HCT116 (cell line): ENCODE measurements around the gene SLC26A5. TPM values are rescaled to one million over a fixed set of nuclear protein-coding genes. Genes with fewer than 3 reads are reported as not detected.

Experiments
- ATAC-seq: fragments of 200-7000 bp; cut with Tn5 transposase; 2 replicates; pipeline ENCODE4 v1.9.1; 2020; ENCODE audit warnings: mild to moderate bottlenecking, moderate library complexity
- BruUV-seq: library from RNA; stranded (reverse); fragments of 400-500 nt; replicated peaks from 2 replicates; lab custom pipeline; 2021; lab: Mats Ljungman, UMichigan
- CTCF ChIA-PET: fragments of 300-600 bp; sonication (Branson Sonifier 250); formaldehyde crosslinking; loops from one replicate; lab custom pipeline; 2021; ENCODE audit warnings: antibody characterized with exemption; lab: Charles Lee
- POLR2A ChIA-PET: fragments of 300-600, 350-600 bp; sonication (Branson Sonifier 250); formaldehyde crosslinking; loops from one replicate; lab custom pipeline; 2021; ENCODE audit warnings: antibody characterized with exemption; lab: Charles Lee
- RAD21 ChIA-PET, 2 experiments: fragments of 300-600 bp; sonication (Branson Sonifier 250); formaldehyde crosslinking; loops; one replicate each; lab custom pipeline; 2023; ENCODE audit warnings: low total read pairs in 2 of 2; ENCODE audit not compliant: uncharacterized antibody in 2 of 2, unreplicated experiment in 2 of 2, low non-redundant PET in 1 of 2; lab: Charles Lee
- DNase-seq: peaks from one replicate; pipeline ENCODE4 v3.0.0-alpha.2; 2010; ENCODE audit warnings: low read depth, low spot score
- H2AFZ ChIP-seq: fragments of 200-600 bp; shearing (Covaris generic), sonication (generic); 2 replicates; pipeline ENCODE4 v1.6.1; 2017; ENCODE audit warnings: low read depth, mixed run types, mixed read lengths, antibody characterized with exemption, low read length; ENCODE audit not compliant: poor library complexity, severe bottlenecking
- H3K27ac ChIP-seq: 2 replicates; pipeline ENCODE4 v1.5.1; 2012; ENCODE audit warnings: low read depth, low read length
- H3K27me3 ChIP-seq: fragments of 200-600 bp; sonication (generic); 2 replicates; pipeline ENCODE4 v1.6.1; 2016; ENCODE audit warnings: mixed run types, low read length, mixed read lengths; ENCODE audit not compliant: insufficient read depth
- H3K36me3 ChIP-seq, 2 experiments: fragments of 200-500 bp in 1 of 2; fragments of 200-600 bp in 1 of 2; sonication (Bioruptor generic) in 1 of 2; sonication (generic) in 1 of 2; 2 replicates each; pipeline versions ENCODE4 v1.5.1 to v1.6.1; 2014 to 2016; ENCODE audit warnings: low read length in 2 of 2, inconsistent platforms in 1 of 2, mixed read lengths in 1 of 2, mixed run types in 1 of 2; ENCODE audit not compliant: insufficient read depth in 2 of 2, control insufficient read depth in 1 of 2
- H3K4me1 ChIP-seq, 2 experiments: fragments of 200-600 bp in 1 of 2; sonication (generic) in 1 of 2; 2 replicates each; pipeline versions ENCODE4 v1.5.1 to v1.6.1; 2012 to 2017; ENCODE audit warnings: low read length in 2 of 2, inconsistent platforms in 1 of 2, mild to moderate bottlenecking in 1 of 2, mixed read lengths in 1 of 2, mixed run types in 1 of 2, moderate library complexity in 1 of 2; ENCODE audit not compliant: insufficient read depth in 2 of 2, control insufficient read depth in 1 of 2
- H3K4me2 ChIP-seq: fragments of 200-600 bp; sonication (generic); 2 replicates; pipeline ENCODE4 v1.6.1; 2017; ENCODE audit warnings: mixed run types, low read length, mixed read lengths
- H3K4me3 ChIP-seq, 2 experiments: fragments of 200-600 bp in 1 of 2; sonication (generic) in 1 of 2; replicated peaks in 1 of 2; 2 replicates each; pipeline ENCODE4 v1.5.1; 2011 to 2016; ENCODE audit warnings: low read length in 2 of 2, control low read depth in 1 of 2, low read depth in 1 of 2, mild to moderate bottlenecking in 1 of 2, mixed read lengths in 1 of 2, mixed run types in 1 of 2
- H3K79me2 ChIP-seq: fragments of 200-600 bp; sonication (generic); 2 replicates; pipeline ENCODE4 v1.6.1; 2017; ENCODE audit warnings: mild to moderate bottlenecking, mixed run types, low read length, moderate library complexity, mixed read lengths; ENCODE audit not compliant: insufficient read depth
- H3K9ac ChIP-seq: fragments of 200-600 bp; sonication (generic); 2 replicates; pipeline ENCODE4 v1.6.1; 2016; ENCODE audit warnings: low read length, mixed read lengths
- H3K9me2 ChIP-seq: fragments of 200-600 bp; sonication (generic), shearing (Covaris generic); 2 replicates; pipeline ENCODE4 v1.6.1; 2017; ENCODE audit warnings: mixed run types, mild to moderate bottlenecking, moderate library complexity; ENCODE audit not compliant: insufficient read depth
- H3K9me3 ChIP-seq, 2 experiments: fragments of 200-500 bp in 1 of 2; fragments of 200-600 bp in 1 of 2; sonication (Bioruptor generic) in 1 of 2; sonication (generic) in 1 of 2; 2 replicates each; pipeline ENCODE4 v1.6.1; 2014 to 2017; ENCODE audit warnings: low read length in 2 of 2, mixed read lengths in 2 of 2, inconsistent platforms in 1 of 2, low read depth in 1 of 2, mild to moderate bottlenecking in 1 of 2, mixed run types in 1 of 2, moderate library complexity in 1 of 2; ENCODE audit not compliant: control insufficient read depth in 1 of 2, insufficient read depth in 1 of 2
- H4K20me1 ChIP-seq: fragments of 200-600 bp; sonication (generic), shearing (Covaris generic); 2 replicates; pipeline ENCODE4 v1.6.1; 2017; ENCODE audit warnings: mixed run types, mild to moderate bottlenecking, moderate library complexity; ENCODE audit not compliant: insufficient read depth
- ELF1 ChIP-seq: IDR thresholded peaks from 2 replicates; pipeline ENCODE4 v1.6.1; 2012; ENCODE audit warnings: low read depth, borderline replicate concordance
- EZH2 ChIP-seq: fragments of 200-600 bp; sonication (generic); IDR thresholded peaks from 2 replicates; pipeline ENCODE4 v1.6.1; 2017; ENCODE audit warnings: antibody characterized with exemption, mixed run types
- FOSL1 ChIP-seq: IDR thresholded peaks from 2 replicates; pipeline ENCODE4 v1.6.1; 2012; ENCODE audit warnings: low read depth
- POLR2A ChIP-seq: IDR thresholded peaks from 2 replicates; pipeline ENCODE4 v1.7.0; 2011; ENCODE audit warnings: borderline replicate concordance; ENCODE audit not compliant: insufficient read depth, insufficient read length; ENCODE audit errors: extremely low read depth
- POLR2AphosphoS5 ChIP-seq: IDR thresholded peaks from 2 replicates; pipeline ENCODE4 v1.6.1; 2011; ENCODE audit warnings: mild to moderate bottlenecking, low read depth, low read length, moderate library complexity
- RAD21 ChIP-seq: IDR thresholded peaks from 2 replicates; pipeline ENCODE4 v1.6.1; 2012; ENCODE audit warnings: low read depth, mild to moderate bottlenecking
- SIN3A ChIP-seq: IDR thresholded peaks from 2 replicates; pipeline ENCODE4 v1.6.1; 2012; ENCODE audit warnings: low read depth
- SP1 ChIP-seq: IDR thresholded peaks from 2 replicates; pipeline ENCODE4 v1.6.1; 2012; ENCODE audit warnings: low read depth
- SRF ChIP-seq: IDR thresholded peaks from 2 replicates; pipeline ENCODE4 v1.6.1; 2012; ENCODE audit warnings: low read depth
- TCF7L2 ChIP-seq: IDR thresholded peaks from 2 replicates; pipeline ENCODE4 v1.7.0; 2011; ENCODE audit warnings: borderline replicate concordance, inconsistent platforms; ENCODE audit not compliant: insufficient read depth, insufficient read length; ENCODE audit errors: extremely low read depth
- YY1 ChIP-seq: IDR thresholded peaks from 2 replicates; pipeline ENCODE4 v1.6.1; 2011; ENCODE audit warnings: low read length, low read depth, moderate library complexity, mild to moderate bottlenecking; ENCODE audit not compliant: insufficient replicate concordance; ENCODE audit errors: extremely low read depth
- ZFX ChIP-seq: fragments of 450-650 bp; IDR thresholded peaks from 2 replicates; pipeline ENCODE4 v1.6.1; 2017
- ZNF274 ChIP-seq: fragments of 200-500 bp; sonication (Bioruptor generic); IDR thresholded peaks from 2 replicates; pipeline ENCODE4 v1.6.1; 2014; ENCODE audit warnings: mild to moderate bottlenecking, low read depth, low read length, inconsistent platforms
- intact Hi-C: fragments of 100-400 bp; cut with micrococcal nuclease; formaldehyde crosslinking; loops from 2 replicates; pipeline ENCODE4 v1.10.0; 2022
- total RNA-seq: library from RNA; stranded (reverse); gene quantifications from one replicate; pipeline ENCODE4 v1.2.1, GENCODE V29; 2021; ENCODE audit not compliant: unreplicated experiment
- TF ChIP-seq, protein P1 (sequence below): IDR thresholded peaks from 2 replicates; pipeline ENCODE4 v1.6.1; 2011; ENCODE audit warnings: mild to moderate bottlenecking, low read length, moderate library complexity; ENCODE audit not compliant: insufficient replicate concordance; ENCODE audit errors: extremely low read depth
- TF ChIP-seq, protein P2 (sequence below): IDR thresholded peaks from 2 replicates; pipeline ENCODE4 v1.6.1; 2012

The SLC26A5 gene
- total RNA-seq, 1 experiment from 2014 or later = 0.15 TPM

DNA sequence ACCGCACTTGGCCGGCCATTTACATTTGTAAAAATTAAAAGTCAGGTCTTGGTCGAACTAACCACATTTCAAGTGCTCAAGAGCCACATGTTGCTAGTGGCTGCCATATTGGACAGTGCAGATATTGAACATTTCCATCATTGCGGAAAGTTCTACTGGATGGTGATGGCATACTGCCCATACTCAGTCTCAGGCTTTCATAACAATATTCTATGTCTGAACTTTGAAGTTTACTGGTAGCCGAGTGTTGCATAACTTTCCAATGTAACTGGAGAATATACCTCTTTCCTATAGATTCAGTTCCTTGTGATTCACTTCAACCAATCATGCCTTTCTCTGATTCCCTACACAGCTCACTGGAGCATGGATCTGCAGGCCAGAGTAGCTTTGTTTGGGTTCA lies 54.9 kb downstream of the SLC26A5 start:
- Histone ChIP-seq H3K36me3 (no peaks in the 10 kb centered on the region), H4K20me1 (no peaks in the 10 kb centered on the region), H3K27ac (no peak overlapping the region), H3K79me2 (no peaks in the 10 kb centered on the region), H3K27me3 (no peaks in the 10 kb centered on the region), H3K9ac (no peak overlapping the region), H2AFZ (no peak overlapping the region), H3K4me2 (no peak overlapping the region), H3K4me1 (no peaks in the 10 kb centered on the region), H3K9me2 (no peaks in the 10 kb centered on the region), H3K4me3 (no peak overlapping the region), H3K9me3 (no peaks in the 10 kb centered on the region)
- CTCF ChIA-PET = no interaction called here
- DNase-seq = no peak
- POLR2A ChIA-PET = no interaction called here
- TF ChIP-seq TCF7L2 (no peak), ELF1 (no peak), SP1 (no peak), FOSL1 (no peak)
- TF ChIP-seq, protein P1, sequence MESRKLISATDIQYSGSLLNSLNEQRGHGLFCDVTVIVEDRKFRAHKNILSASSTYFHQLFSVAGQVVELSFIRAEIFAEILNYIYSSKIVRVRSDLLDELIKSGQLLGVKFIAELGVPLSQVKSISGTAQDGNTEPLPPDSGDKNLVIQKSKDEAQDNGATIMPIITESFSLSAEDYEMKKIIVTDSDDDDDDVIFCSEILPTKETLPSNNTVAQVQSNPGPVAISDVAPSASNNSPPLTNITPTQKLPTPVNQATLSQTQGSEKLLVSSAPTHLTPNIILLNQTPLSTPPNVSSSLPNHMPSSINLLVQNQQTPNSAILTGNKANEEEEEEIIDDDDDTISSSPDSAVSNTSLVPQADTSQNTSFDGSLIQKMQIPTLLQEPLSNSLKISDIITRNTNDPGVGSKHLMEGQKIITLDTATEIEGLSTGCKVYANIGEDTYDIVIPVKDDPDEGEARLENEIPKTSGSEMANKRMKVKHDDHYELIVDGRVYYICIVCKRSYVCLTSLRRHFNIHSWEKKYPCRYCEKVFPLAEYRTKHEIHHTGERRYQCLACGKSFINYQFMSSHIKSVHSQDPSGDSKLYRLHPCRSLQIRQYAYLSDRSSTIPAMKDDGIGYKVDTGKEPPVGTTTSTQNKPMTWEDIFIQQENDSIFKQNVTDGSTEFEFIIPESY = no peak
- ATAC-seq = no peak
- intact Hi-C loops = no loop called here
- RAD21 ChIA-PET = no interaction called here
- no TSS peak for BruUV-seq

DNA sequence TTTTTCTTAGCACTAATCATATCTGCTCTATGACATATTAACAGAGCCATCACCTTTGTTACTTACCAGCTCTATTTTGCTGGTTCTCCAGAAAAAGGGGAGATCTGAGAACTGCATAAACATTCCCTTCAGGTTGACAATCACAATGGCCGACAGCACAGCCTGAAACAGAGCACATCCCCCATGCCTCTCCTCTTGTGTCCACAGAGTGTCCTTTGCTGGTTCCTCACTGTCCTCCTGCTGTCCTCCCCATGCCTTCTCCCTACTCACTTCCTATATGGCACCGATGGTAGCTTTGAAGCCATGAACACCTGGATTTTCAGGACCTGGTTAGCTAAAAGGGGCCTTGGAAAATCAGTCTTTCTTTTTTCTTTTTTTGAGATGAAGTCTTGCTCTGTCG lies 56.7 kb downstream of the SLC26A5 start:
- H3K9me2 ChIP-seq = no peaks in the 10 kb centered on the region
- POLR2A ChIA-PET = no interaction called here
- H3K4me3 ChIP-seq = no peak overlapping the region
- no peaks in the 10 kb centered on the region for H3K4me1 ChIP-seq
- no peak overlapping the region for H2AFZ ChIP-seq
- H4K20me1 ChIP-seq = no peaks in the 10 kb centered on the region
- H3K27me3 ChIP-seq = no peaks in the 10 kb centered on the region
- CTCF ChIA-PET = no interaction called here
- H3K9me3 ChIP-seq = no peaks in the 10 kb centered on the region
- intact Hi-C loops = no loop called here
- BruUV-seq = no TSS peak
- ATAC-seq (no peak), DNase-seq (no peak)
- H3K9ac ChIP-seq = no peak overlapping the region
- RAD21 ChIA-PET = no interaction called here
- H3K4me2 ChIP-seq = no peak overlapping the region
- H3K27ac ChIP-seq = no peak overlapping the region
- H3K36me3 ChIP-seq = no peaks in the 10 kb centered on the region
- H3K79me2 ChIP-seq = no peaks in the 10 kb centered on the region
- TF ChIP-seq EZH2 (no peak), YY1 (no peak), POLR2A (no peak), RAD21 (no peak), SIN3A (no peak), ZNF274 (no peak), ZFX (no peak), SRF (no peak), POLR2AphosphoS5 (no peak)
- TF ChIP-seq, protein P1 = no peak
- TF ChIP-seq, protein P2, sequence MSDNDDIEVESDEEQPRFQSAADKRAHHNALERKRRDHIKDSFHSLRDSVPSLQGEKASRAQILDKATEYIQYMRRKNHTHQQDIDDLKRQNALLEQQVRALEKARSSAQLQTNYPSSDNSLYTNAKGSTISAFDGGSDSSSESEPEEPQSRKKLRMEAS = no peak
